Measurements from ENCODE around the gene SEMA3F. TPM values are rescaled to one million over a fixed set of nuclear protein-coding genes. Genes with fewer than 3 reads are reported as not detected.

The SEMA3F gene
- total and polyA plus RNA-seq, 2 donors (not counting 3 experiments of a cell fraction or from before 2014, with no cell fraction given): 65.8 to 99.1 TPM

- dilution Hi-C loops (cut with MboI; ENCODE audit: extremely low pct_ligation_motif_present, low sequenced_read_pairs) (no loop called here), intact Hi-C loops (cut with micrococcal nuclease) (no loop called here)
- Histone ChIP-seq H3K79me2 (ENCODE audit: control insufficient read depth, insufficient read depth, low read length) (no peaks in the 10 kb centered on the region), H3K9me1 (replicated peaks; ENCODE audit: control insufficient read depth, extremely low read depth, insufficient read depth, low read length) (no peaks in the 10 kb centered on the region), H4K20me1 (replicated peaks; ENCODE audit: control insufficient read depth, extremely low read depth, insufficient read depth, low read length) (no peaks in the 10 kb centered on the region), H3K4me2 (ENCODE audit: insufficient read depth, low read length) (no peak overlapping the region), H3K27me3 (ENCODE audit: control insufficient read depth in 2 of 2, insufficient read depth in 2 of 2, low read length in 2 of 2) (no peaks in the 10 kb centered on the region), H3K9me3 (replicated peaks; ENCODE audit: control insufficient read depth, insufficient read depth, low read length) (no peaks in the 10 kb centered on the region), H3K4me3 (replicated peaks in 1 of 3; ENCODE audit: insufficient read depth in 1 of 3, low read depth in 1 of 3, low read length in 3 of 3) (no peak overlapping the region), H2AFZ (ENCODE audit: low read depth, low read length) (no peak overlapping the region), H3K9ac (replicated peaks; ENCODE audit: extremely low read depth, insufficient read depth, low read length) (no peak overlapping the region), H3K36me3 (ENCODE audit: control insufficient read depth in 2 of 2, extremely low read depth in 1 of 2, insufficient read depth in 2 of 2, low read length in 2 of 2) (no peaks in the 10 kb centered on the region), H3K4me1 (ENCODE audit: control insufficient read depth, extremely low read depth, insufficient read depth, low read length) (no peaks in the 10 kb centered on the region), H3K27ac (ENCODE audit: insufficient read depth, low read depth, low read length) (no peak overlapping the region)
- TF ChIP-seq CTCF (IDR thresholded peaks at IDR 0.05; ENCODE audit: extremely low read depth in 1 of 2, insufficient read depth in 1 of 2, low read depth in 1 of 2, low read length in 2 of 2): no peak
- TF ChIP-seq POLR2AphosphoS5 (IDR thresholded peaks at IDR 0.05; ENCODE audit: insufficient read depth, low read depth, low read length): no peak
- TF ChIP-seq EZH2 (IDR thresholded peaks at IDR 0.05; ENCODE audit: borderline replicate concordance, low read depth, low read length, severe bottlenecking): no peak
- TF ChIP-seq MYC (IDR thresholded peaks at IDR 0.05; ENCODE audit: low read depth, low read length): no peak
- no peak for TF ChIP-seq GATA2 (IDR thresholded peaks at IDR 0.05; ENCODE audit: insufficient read depth, insufficient read length, low read depth, low read length)
- TF ChIP-seq JUN (IDR thresholded peaks at IDR 0.05; ENCODE audit: borderline replicate concordance, insufficient read depth, insufficient read length, low read depth): no peak
- no peak for TF ChIP-seq MAX (IDR thresholded peaks at IDR 0.05; ENCODE audit: insufficient read depth, insufficient read length)
- no peak for TF ChIP-seq POLR2A (IDR thresholded peaks at IDR 0.05; ENCODE audit: low read depth, low read length)
- no peak for TF ChIP-seq FOS (IDR thresholded peaks at IDR 0.05; ENCODE audit: borderline replicate concordance, insufficient read depth, low read length)
- DNase-seq (ENCODE audit: low read depth, low spot score) (no peak), FAIRE-seq (no peak)
- POLR2A ChIA-PET: no interaction called here
- CTCF ChIA-PET: interaction anchor here (0.6 to 10.5 kb wide), 4 partner anchors 25 to 34 kb away, joined by 4 to 314 read pairs (median 30); partner anchors contain the start of gene GNAT1
- BruUV-seq (replicated peaks): no TSS peak
These were observed 65.9 kb downstream of the SEMA3F start for GRCh38 chr3:50221051-50221410.

All from endothelial cell of umbilical vein (primary cell).